Gastroesophageal sphincter (tissue), 3 donors: ENCODE results near the gene PYCR2.

Source experiments
- POLR2A ChIP-seq, 2 donors: fragments of 450-650 bp; IDR thresholded peaks; one replicate each; pipeline ENCODE4 v1.6.1; 2017; ENCODE audit warnings: antibody characterized with exemption in 2 of 2, mild to moderate bottlenecking in 2 of 2, moderate library complexity in 1 of 2
- TF ChIP-seq, protein P1 (sequence below), 4 experiments: fragments of 200-600 bp in 2 of 4; fragments of 450-650 bp in 2 of 4; sonication (generic) in 1 of 4; IDR thresholded peaks; one replicate each; pipeline ENCODE4 v1.5.1; 2017 to 2019; ENCODE audit warnings: antibody characterized with exemption in 4 of 4, mild to moderate bottlenecking in 2 of 4, moderate library complexity in 2 of 4

DNA sequence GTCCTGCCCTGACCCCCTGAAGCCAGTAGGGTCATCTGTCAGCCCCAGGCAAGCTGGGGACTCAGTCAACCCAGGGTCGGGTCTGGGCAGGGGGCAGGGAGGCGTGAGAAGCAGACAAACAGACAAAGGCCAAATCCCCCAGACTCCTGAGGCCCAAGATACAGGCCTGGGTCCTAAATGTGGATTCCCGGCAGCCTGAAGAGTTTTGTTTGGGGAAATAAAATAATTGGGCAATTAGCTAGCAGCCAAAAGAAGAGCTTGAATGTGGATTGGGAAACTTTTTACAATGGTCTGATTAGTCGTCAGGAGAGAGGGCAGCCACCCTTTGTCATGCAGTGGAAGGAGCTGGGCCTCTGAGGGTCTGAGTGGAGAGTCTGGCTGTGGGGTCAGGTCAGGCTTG is 21.5 kb upstream of the PYCR2 start:
- TF ChIP-seq, protein P1, sequence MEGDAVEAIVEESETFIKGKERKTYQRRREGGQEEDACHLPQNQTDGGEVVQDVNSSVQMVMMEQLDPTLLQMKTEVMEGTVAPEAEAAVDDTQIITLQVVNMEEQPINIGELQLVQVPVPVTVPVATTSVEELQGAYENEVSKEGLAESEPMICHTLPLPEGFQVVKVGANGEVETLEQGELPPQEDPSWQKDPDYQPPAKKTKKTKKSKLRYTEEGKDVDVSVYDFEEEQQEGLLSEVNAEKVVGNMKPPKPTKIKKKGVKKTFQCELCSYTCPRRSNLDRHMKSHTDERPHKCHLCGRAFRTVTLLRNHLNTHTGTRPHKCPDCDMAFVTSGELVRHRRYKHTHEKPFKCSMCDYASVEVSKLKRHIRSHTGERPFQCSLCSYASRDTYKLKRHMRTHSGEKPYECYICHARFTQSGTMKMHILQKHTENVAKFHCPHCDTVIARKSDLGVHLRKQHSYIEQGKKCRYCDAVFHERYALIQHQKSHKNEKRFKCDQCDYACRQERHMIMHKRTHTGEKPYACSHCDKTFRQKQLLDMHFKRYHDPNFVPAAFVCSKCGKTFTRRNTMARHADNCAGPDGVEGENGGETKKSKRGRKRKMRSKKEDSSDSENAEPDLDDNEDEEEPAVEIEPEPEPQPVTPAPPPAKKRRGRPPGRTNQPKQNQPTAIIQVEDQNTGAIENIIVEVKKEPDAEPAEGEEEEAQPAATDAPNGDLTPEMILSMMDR (IDR thresholded peaks at IDR 0.05), result no peak
- TF ChIP-seq POLR2A (IDR thresholded peaks at IDR 0.05), result no peak
